HuH-7.5 (cell line): ENCODE results near the gene TMOD1.
"Not testable (repeated sequence)": the region's sequence is repeated elsewhere in the genome, so short reads cannot be mapped to it uniquely, and the experiment has no call there.

Experiments used
- DNase-seq: peaks from one replicate; pipeline ENCODE4 v3.0.0; 2011; ENCODE audit warnings: low spot score

TMOD1 gene

GRCh38 chr9:97501177-97501971, at the start of gene TMOD1:
TMOD1 (plus strand) TSS chr9:97501666; CDS start chr9:97524189, 22,523 bp downstream.
- DNase-seq: peak; percentile 97

DNA sequence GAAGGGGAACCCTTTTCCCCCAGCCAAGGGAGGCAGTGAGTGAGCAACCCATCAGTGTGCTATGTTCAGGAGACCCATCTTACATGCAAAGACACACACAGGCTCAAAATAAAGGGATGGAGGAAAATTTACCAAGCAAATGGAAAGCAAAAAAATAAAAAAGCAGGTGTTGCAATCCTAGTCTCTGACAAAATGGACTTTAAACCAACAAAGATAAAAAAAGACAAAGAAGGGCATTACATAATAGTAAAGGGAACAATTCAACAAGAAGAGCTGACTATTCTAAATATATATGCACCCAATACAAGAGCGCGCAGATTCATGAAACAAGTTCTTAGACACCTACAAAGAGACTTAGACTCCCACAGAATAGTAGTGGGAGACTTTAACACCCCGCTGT, 47.9 kb upstream of the TMOD1 start:
- DNase-seq: not testable (repeated sequence)

- DNase-seq: not testable (repeated sequence)
Observed at GRCh38 chr9:97456841-97457240, 44.6 kb upstream of the TMOD1 start.

DNA sequence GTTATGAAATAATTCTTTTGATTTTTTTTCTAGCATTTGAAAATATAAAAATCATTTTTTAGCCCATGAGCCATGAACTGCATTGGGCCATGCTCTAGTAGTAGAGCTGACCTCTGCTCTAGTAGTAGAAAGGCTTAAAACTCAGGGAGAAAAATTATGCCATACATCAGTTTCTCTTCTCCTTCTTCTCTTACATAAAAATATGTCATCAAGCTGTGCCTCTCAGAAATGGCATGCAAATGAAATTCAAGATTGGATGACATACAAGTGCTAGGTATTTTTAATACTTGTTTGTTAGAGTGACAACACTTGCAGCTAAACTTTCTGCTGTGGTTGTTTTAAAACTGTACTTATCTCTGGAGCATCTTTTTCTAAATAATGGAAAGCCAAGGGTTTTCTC, 42.1 kb upstream of the TMOD1 start:
- DNase-seq: no peak

GRCh38 chr9:97462159-97462558, 39.3 kb upstream of the TMOD1 start:
- DNase-seq: no peak

DNA sequence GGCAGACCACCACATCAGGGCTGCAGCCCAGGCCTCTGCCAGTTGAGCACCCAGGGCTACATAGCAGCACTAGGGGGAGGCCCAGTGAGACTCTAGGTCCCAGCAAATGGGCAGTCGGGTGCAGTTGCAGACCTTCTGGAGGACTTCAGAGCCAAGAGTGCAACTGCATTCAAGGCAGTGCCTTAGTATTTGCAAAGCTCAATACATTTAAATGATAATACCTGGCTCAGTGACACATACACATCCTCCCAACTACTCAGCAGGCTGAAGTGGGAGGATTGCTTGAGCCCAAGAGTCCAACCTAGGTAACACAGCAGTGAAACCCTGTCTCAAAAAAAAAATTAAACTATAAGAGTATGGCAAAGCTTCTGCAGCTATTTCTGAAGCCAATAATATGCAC, 38.6 kb upstream of the TMOD1 start:
- no peak for DNase-seq

- peak; percentile 55 for DNase-seq
Observed at GRCh38 chr9:97468658-97469448, 32.6 kb upstream of the TMOD1 start.

DNA sequence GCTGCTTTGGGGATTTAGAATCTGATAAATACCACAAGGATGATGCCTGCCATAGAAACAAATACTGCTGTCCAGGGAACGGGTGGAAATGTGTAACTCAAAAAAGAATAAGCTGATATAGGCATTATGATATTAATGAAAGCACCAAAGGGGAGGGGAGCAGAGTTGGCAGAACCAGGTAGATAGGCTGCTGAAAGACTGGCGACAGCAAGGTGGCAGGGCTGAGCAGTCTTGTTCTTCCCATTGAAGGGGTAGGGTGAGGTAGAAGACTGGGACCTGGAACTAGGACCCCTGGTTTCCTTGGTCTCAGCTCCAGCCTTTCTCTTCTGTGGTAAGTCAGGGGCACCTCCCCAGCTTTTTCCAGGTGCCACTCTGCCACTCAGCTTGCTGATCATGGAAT, 31.4 kb upstream of the TMOD1 start:
- no peak for DNase-seq

- DNase-seq: no peak
Observed at GRCh38 chr9:97473717-97474116, 27.7 kb upstream of the TMOD1 start.

DNA sequence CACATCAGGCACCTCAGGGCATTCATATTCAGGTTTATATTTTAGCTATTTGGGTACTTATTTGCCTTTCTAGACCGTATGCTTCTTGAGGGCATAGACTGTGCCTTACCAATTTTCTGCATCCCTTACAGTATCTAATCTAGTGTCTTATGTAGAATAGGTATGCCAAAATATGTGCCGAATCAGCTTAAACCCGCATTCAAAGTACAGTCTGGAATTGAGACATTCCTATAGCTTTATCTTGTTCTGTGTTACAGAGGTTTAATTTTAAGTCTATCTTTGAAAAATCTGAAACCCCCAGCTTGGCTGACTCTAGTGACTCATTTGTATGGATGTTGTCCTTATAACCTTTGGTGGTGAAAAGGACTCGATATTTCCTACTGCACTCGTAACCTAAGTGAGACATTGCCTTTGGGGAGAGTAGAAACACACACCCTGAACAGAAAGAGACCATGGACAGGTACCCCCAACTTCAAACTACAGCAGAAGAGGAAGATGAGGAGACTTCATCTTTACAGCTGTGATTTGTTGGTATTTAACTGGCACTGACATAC, 27.0 kb upstream of the TMOD1 start:
- no peak for DNase-seq

DNA sequence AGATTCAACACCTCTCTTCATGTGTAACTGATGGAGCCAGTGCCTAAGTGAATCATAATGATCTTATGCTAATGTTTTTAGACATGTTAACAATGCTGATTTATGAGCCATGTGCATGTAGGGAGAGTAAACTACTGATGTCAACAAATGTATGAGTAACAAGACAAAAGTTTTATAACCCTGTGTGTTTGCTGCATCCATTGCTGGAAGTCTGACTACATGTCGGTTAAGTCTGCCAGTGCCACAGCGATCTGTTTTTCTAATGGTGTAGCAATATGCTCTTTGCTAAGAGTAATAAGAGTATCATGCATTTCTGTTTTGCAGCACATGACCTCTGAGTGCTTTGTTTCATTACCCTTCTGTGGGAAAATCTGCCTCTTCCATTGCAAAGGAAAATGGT, 26.4 kb upstream of the TMOD1 start:
- DNase-seq: no peak

- no peak for DNase-seq
Observed at GRCh38 chr9:97478301-97478981, 23.0 kb upstream of the TMOD1 start.

DNA sequence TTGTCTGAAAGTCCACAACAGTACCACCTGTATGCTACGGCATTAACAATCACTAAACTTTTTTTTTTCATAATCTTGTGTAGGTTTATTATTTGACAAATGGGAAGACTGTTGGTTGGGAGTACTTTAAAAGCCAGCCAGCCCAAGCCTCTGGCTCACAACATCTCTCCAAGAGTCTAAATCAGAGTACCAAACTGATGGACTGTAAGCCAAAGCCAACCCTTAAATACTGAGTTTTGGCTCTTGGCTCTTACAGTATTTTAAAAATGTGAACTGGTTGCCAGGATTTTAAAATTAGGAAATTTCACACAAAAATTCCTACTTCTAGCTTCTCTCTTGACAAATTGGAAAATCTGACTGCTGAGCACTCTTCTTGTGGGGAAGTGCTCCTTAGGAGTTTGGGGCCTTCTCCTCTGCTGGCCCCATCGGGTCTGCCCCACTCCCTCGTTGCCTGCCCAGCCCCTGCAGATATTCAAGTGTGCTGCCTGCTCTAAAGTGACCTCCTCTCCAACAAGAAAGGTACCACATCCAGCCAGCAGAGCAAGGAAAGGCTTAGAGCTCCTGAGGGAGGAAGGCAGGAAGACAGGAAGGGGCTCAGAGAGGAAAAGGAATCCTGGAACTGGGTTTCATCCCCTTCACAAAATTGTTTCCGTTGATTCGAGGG, 21.8 kb upstream of the TMOD1 start:
- DNase-seq: no peak

DNA sequence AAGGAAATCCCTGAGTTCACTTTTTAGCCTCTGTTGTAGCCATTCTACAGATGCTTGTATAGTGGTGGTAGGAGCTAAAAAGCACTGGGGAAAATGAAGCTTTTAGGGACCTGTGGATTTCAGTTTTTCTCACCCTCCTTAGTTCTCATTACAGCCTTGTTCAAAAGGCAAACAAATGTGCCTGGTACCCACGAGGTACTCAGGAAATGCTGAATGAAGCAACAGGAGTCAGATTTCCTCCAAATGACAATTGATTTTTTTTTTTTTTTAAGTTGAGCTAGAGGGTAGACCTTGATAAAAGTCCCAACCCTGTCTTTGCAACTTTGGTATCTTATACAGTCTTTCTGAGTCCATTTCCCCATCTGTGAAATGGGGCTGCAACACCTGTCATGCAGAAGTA, 21.3 kb upstream of the TMOD1 start:
- DNase-seq: no peak

DNA sequence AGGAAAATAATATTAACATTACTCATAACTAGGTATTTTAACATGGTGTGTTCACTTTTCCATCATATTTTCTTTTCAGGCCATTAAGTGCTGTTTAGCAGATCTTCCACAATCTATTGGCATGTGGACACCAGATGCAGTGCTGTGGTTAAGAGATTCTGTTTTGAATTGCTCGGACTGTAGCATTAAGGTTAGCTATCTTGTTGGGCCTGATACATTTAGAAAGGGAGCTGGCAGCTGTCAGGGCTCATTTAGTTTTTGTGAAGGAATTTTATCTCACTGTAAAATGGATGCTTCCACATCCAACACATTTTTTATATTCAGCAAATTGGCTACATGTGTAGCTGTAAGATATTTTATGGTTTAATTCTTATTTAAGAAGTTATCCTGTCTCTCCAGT, 20.7 kb upstream of the TMOD1 start:
- no peak for DNase-seq

- no peak for DNase-seq
Observed at GRCh38 chr9:97484134-97484533, 17.3 kb upstream of the TMOD1 start.

DNA sequence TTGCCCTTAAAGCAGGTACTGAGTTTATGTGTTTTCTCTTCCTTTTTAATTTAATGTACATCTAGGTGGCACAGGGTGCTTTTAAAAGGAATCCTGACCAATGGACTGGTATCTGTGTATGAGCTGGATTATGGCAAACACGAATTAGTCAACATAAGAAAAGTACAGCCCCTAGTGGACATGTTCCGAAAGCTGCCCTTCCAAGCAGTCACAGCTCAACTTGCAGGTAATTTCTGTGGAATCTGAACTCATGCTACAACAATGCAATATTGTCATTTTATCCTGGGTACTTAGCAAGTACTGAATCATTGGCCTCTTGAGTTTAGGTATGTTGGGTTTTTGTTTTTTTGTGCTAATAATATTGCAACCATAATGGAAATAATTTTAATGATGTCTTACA, 14.4 kb upstream of the TMOD1 start:
- no peak for DNase-seq

- DNase-seq: no peak
Observed at GRCh38 chr9:97487861-97488260, 13.6 kb upstream of the TMOD1 start.

- no peak for DNase-seq
Observed at GRCh38 chr9:97491216-97491999, 10.1 kb upstream of the TMOD1 start.

GRCh38 chr9:97497558-97498375, 3.7 kb upstream of the TMOD1 start:
- not testable (repeated sequence) for DNase-seq
